SK-N-SH treated with all-trans-retinoic acid at 6 μM for 48 hours (cell line): ENCODE measurements around the gene LHFPL2.

Source experiments
- ATAC-seq: fragments of 200-7000 bp; cut with Tn5 transposase; 3 replicates; pipeline ENCODE4 v1.9.1; 2020; ENCODE audit warnings: mild to moderate bottlenecking, moderate library complexity
- ARNTL ChIP-seq: fragments of 450-650 bp; formaldehyde crosslinking; IDR thresholded peaks from 2 replicates; pipeline ENCODE4 v1.5.0; 2020; ENCODE audit warnings: low read depth, mild to moderate bottlenecking, moderate library complexity, borderline replicate concordance
- BACH2 ChIP-seq: fragments of 250-450 bp; sonication (Bioruptor Pico); IDR thresholded peaks from 2 replicates; pipeline ENCODE4 v1.9.0; 2021; ENCODE audit warnings: mild to moderate bottlenecking, borderline replicate concordance
- CREB5 ChIP-seq: fragments of 250-450 bp; sonication (Bioruptor Pico); IDR thresholded peaks from 2 replicates; pipeline ENCODE4 v1.5.1; 2020; ENCODE audit warnings: low read depth, mild to moderate bottlenecking, moderate library complexity
- CSDC2 ChIP-seq: fragments of 250-450 bp; sonication (Bioruptor Pico); IDR thresholded peaks from 2 replicates; pipeline ENCODE4 v1.5.0; 2020; ENCODE audit warnings: mild to moderate bottlenecking, moderate library complexity
- CSRNP3 ChIP-seq: fragments of 250-450 bp; sonication (Bioruptor Pico); IDR thresholded peaks from 2 replicates; pipeline ENCODE4 v1.5.1; 2021; ENCODE audit warnings: mild to moderate bottlenecking, moderate library complexity
- ISL1 ChIP-seq: fragments of 250-450 bp; sonication (Bioruptor Pico); IDR thresholded peaks from 2 replicates; pipeline ENCODE4 v2.1.2; 2022; ENCODE audit warnings: mild to moderate bottlenecking, moderate library complexity
- OSR1 ChIP-seq: fragments of 250-450 bp; sonication (Bioruptor Pico); IDR thresholded peaks from 2 replicates; pipeline ENCODE4 v1.8.0; 2022; ENCODE audit warnings: moderate library complexity, mild to moderate bottlenecking, inconsistent platforms
- PATZ1 ChIP-seq: fragments of 250-450 bp; sonication (Bioruptor Pico); IDR thresholded peaks from 2 replicates; pipeline ENCODE4 v1.8.0; 2020; ENCODE audit warnings: mild to moderate bottlenecking, moderate library complexity, borderline replicate concordance
- POU6F1 ChIP-seq: fragments of 250-450 bp; sonication (Bioruptor Pico); IDR thresholded peaks from 2 replicates; pipeline ENCODE4 v1.8.0; 2021; ENCODE audit warnings: low read depth, mild to moderate bottlenecking, moderate library complexity, borderline replicate concordance
- PPARA ChIP-seq: fragments of 250-450 bp; sonication (Bioruptor Pico); IDR thresholded peaks from 2 replicates; pipeline ENCODE4 v1.5.0; 2020; ENCODE audit warnings: mild to moderate bottlenecking, borderline replicate concordance
- RARB ChIP-seq: fragments of 250-450 bp; sonication (Bioruptor Pico); IDR thresholded peaks from 2 replicates; pipeline ENCODE4 v1.8.0; 2021; ENCODE audit warnings: mild to moderate bottlenecking, moderate library complexity
- SNAI2 ChIP-seq: fragments of 250-450 bp; sonication (Bioruptor Pico); IDR thresholded peaks from 2 replicates; pipeline ENCODE4 v1.5.0; 2020; ENCODE audit warnings: mild to moderate bottlenecking, moderate library complexity
- TOX ChIP-seq: fragments of 250-450 bp; sonication (Bioruptor Pico); IDR thresholded peaks from 2 replicates; pipeline ENCODE4 v1.8.0; 2021; ENCODE audit warnings: mild to moderate bottlenecking, moderate library complexity, borderline replicate concordance
- TSHZ2 ChIP-seq: fragments of 250-450 bp; sonication (Bioruptor Pico); IDR thresholded peaks from 2 replicates; pipeline ENCODE4 v1.5.0; 2020; ENCODE audit warnings: mild to moderate bottlenecking, moderate library complexity
- ZC3H10 ChIP-seq: fragments of 250-450 bp; sonication (Bioruptor Pico); IDR thresholded peaks from 2 replicates; pipeline ENCODE4 v1.5.1; 2021; ENCODE audit warnings: mild to moderate bottlenecking, moderate library complexity
- ZFP3 ChIP-seq: fragments of 250-450 bp; sonication (Bioruptor Pico); IDR thresholded peaks from 2 replicates; pipeline ENCODE4 v1.5.0; 2020; ENCODE audit warnings: mild to moderate bottlenecking, moderate library complexity
- ZFP30 ChIP-seq: fragments of 450-650 bp; formaldehyde crosslinking; IDR thresholded peaks from 2 replicates; pipeline ENCODE4 v1.5.0; 2022; ENCODE audit warnings: mild to moderate bottlenecking, moderate library complexity
- ZNF565 ChIP-seq: fragments of 450-650 bp; formaldehyde crosslinking; conservative IDR thresholded peaks from 2 replicates; pipeline ENCODE4 v1.5.0; 2020; ENCODE audit warnings: low read depth, mild to moderate bottlenecking, moderate library complexity
- ZNF70 ChIP-seq: fragments of 450-650 bp; formaldehyde crosslinking; IDR thresholded peaks from 2 replicates; pipeline ENCODE4 v1.5.0; 2020; ENCODE audit warnings: mild to moderate bottlenecking, moderate library complexity
- ZNF8 ChIP-seq: fragments of 450-650 bp; formaldehyde crosslinking; IDR thresholded peaks from 2 replicates; pipeline ENCODE4 v1.5.0; 2020; ENCODE audit warnings: mild to moderate bottlenecking, moderate library complexity

Gene LHFPL2

GRCh38 chr5:78647838-78648358 lies 674 bp downstream of the LHFPL2 start:
- peak; percentile 36 for ATAC-seq
- TF ChIP-seq ZFP3 (CRISPR knock-in tag) (no peak), ARNTL (CRISPR knock-in tag) (no peak), TSHZ2 (CRISPR knock-in tag) (no peak), ZNF8 (CRISPR knock-in tag) (no peak), BACH2 (CRISPR knock-in tag) (no peak), ISL1 (CRISPR knock-in tag) (no peak)

- TF ChIP-seq ZNF565 (no peak), ZC3H10 (no peak), CREB5 (no peak), CSRNP3 (CRISPR knock-in tag) (no peak), ZFP3 (CRISPR knock-in tag) (no peak), RARB (CRISPR knock-in tag) (no peak), ZNF8 (CRISPR knock-in tag) (no peak), ZFP30 (no peak), TSHZ2 (CRISPR knock-in tag) (no peak), POU6F1 (CRISPR knock-in tag) (no peak), CSDC2 (CRISPR knock-in tag) (no peak), PPARA (CRISPR knock-in tag) (no peak), TOX (CRISPR knock-in tag) (no peak), ISL1 (CRISPR knock-in tag) (no peak), BACH2 (CRISPR knock-in tag) (no peak), ARNTL (CRISPR knock-in tag) (no peak), ZNF70 (no peak), SNAI2 (no peak)
- ATAC-seq: peak; percentile 30
Measured at GRCh38 chr5:78647351-78647818, 1.2 kb downstream of the LHFPL2 start.

- no peak for ATAC-seq
- TF ChIP-seq ZNF70 (no peak), BACH2 (CRISPR knock-in tag) (no peak), CREB5 (no peak), OSR1 (CRISPR knock-in tag) (no peak), ISL1 (CRISPR knock-in tag) (no peak), SNAI2 (no peak), ZFP30 (no peak), PATZ1 (CRISPR knock-in tag) (no peak), TOX (CRISPR knock-in tag) (no peak), ARNTL (CRISPR knock-in tag) (no peak), POU6F1 (CRISPR knock-in tag) (no peak), ZNF8 (CRISPR knock-in tag) (no peak), ZNF565 (no peak)
Measured at GRCh38 chr5:78644741-78645300, 3.8 kb downstream of the LHFPL2 start.
